Lower lobe of right lung (tissue), 2 donors: ENCODE data around the gene MED12L. TPM values are rescaled to one million over a fixed set of nuclear protein-coding genes. Genes with fewer than 3 reads are reported as not detected.
A peak's percentile ranks its signal among the peaks of the same experiment; 100 is the strongest.

Source experiments
- ATAC-seq, 2 donors: fragments of 200-7000 bp; cut with Tn5 transposase; one replicate each; pipeline ENCODE4 v1.9.1; 2020 to 2022; ENCODE audit warnings: mild to moderate bottlenecking in 2 of 2, moderate library complexity in 2 of 2
- DNase-seq: peaks from one replicate; pipeline ENCODE4 v3.0.0-alpha.2; 2020
- H3K27ac ChIP-seq: fragments of 200-600 bp; one replicate; pipeline ENCODE4 v1.8.0; 2022
- H3K27me3 ChIP-seq: fragments of 200-600 bp; one replicate; pipeline ENCODE4 v1.8.0; 2022; ENCODE audit warnings: low read depth
- H3K36me3 ChIP-seq: fragments of 200-600 bp; one replicate; pipeline ENCODE4 v1.8.0; 2022; ENCODE audit warnings: mild to moderate bottlenecking
- H3K4me1 ChIP-seq: fragments of 200-600 bp; one replicate; pipeline ENCODE4 v1.8.0; 2022
- H3K4me3 ChIP-seq: fragments of 200-600 bp; one replicate; pipeline ENCODE4 v1.8.0; 2022; ENCODE audit warnings: mild to moderate bottlenecking
- H3K9me3 ChIP-seq: fragments of 200-600 bp; one replicate; pipeline ENCODE4 v1.8.0; 2022
- intact Hi-C: fragments of 100-400 bp; cut with DNase I; formaldehyde crosslinking; loops from one replicate; pipeline ENCODE4 v1.11.0; 2022
- total RNA-seq: library from RNA; stranded (reverse); fragmentation: NEBNext Ultra II Directional; extraction: Animal tissue kit (Norgen Biotek cat#: 25700); gene quantifications from one replicate; pipeline ENCODE4 v1.2.1, GENCODE V29; 2021
- TF ChIP-seq, protein P1 (sequence below): fragments of 200-600 bp; IDR thresholded peaks from one replicate; pipeline ENCODE4 v1.8.0; 2022; ENCODE audit warnings: antibody characterized with exemption, mild to moderate bottlenecking
- donor health status: DM: no; HTN: yes; CAD: no; lungs with severe emphysema.

The MED12L gene
- total RNA-seq, 1 donor from 2014 or later, result 0.44 TPM

DNA sequence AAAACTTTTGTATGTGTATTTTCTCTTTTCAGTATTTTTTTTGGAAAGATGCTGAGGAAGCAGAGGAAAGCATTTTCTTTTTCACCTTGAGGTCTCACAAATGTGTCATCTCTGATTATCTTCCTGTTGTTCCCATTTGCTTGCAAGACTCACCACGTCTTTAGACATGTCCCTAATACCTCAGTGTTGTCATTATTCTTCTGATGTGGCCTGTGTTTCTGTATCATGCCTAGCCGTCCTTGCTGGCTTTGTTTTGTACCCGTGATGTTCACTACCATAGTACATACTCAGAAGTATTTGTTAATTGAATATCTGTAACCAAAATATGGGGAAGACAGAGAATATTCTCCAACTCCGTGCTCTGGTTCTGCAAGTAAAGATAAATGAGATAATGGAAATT lies 197.9 kb downstream of the MED12L start:
- no peak for ATAC-seq
- peaks cover 11% of the 10 kb centered on the region for H3K4me1 ChIP-seq
- H3K36me3 ChIP-seq, result no peaks in the 10 kb centered on the region
- no peaks in the 10 kb centered on the region for H3K9me3 ChIP-seq
- DNase-seq, result no peak
- TF ChIP-seq, protein P1, sequence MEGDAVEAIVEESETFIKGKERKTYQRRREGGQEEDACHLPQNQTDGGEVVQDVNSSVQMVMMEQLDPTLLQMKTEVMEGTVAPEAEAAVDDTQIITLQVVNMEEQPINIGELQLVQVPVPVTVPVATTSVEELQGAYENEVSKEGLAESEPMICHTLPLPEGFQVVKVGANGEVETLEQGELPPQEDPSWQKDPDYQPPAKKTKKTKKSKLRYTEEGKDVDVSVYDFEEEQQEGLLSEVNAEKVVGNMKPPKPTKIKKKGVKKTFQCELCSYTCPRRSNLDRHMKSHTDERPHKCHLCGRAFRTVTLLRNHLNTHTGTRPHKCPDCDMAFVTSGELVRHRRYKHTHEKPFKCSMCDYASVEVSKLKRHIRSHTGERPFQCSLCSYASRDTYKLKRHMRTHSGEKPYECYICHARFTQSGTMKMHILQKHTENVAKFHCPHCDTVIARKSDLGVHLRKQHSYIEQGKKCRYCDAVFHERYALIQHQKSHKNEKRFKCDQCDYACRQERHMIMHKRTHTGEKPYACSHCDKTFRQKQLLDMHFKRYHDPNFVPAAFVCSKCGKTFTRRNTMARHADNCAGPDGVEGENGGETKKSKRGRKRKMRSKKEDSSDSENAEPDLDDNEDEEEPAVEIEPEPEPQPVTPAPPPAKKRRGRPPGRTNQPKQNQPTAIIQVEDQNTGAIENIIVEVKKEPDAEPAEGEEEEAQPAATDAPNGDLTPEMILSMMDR, result no peak
- H3K27me3 ChIP-seq, result no peaks in the 10 kb centered on the region
- no peak overlapping the region for H3K27ac ChIP-seq
- H3K4me3 ChIP-seq, result no peak overlapping the region
- intact Hi-C loops, result no loop called here

DNA sequence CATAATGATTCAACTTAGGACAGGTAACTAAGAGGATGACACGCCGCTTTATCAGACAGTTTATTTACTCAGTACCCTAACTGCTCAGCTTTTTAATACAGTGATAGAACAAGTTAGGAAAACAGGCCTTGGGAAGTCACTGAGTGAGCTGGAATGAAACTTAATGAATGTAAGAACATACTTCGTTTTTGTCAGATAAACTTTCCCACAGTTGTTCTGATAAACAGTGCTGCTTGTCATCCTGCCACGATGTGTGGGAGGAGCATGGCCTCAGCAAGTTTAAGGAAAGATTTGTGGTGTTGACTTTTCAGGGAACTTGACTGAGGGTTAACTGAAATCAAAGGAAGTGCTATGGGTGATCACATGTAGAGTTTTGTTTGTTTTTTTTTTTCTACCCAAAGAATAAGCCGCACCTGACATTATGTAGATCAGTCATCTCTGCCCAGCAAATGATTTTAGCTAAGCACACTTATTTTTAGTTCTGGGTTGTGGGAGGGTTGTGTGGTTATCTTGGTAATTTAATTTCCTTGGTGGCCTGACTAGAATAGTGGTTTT lies 198.5 kb downstream of the MED12L start:
- TF ChIP-seq, protein P1, result no peak
- DNase-seq (no peak), ATAC-seq (peak; percentile 28 to 48)

DNA sequence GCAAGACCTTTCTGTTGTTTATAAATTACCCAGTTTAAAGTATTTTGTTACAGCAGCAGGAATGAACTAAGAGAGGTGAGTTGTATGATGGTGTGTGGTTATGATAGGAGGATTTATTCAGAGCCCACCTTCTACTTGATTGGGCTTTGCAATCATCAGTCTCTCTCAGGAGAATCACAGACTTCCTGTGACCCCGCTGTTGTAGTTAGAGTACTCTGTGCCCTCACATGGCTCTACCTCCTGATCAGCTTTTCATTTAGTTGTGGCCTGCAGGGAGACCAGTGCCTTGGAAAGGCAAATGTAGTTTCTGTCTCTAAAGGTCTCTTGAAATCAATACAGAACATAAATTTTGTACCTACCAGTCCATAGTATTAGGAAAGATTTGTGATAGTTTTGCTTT lies 200.5 kb downstream of the MED12L start:
- ATAC-seq (no peak), DNase-seq (no peak)
- Histone ChIP-seq H3K4me3 (no peak overlapping the region), H3K36me3 (no peaks in the 10 kb centered on the region), H3K9me3 (no peaks in the 10 kb centered on the region), H3K27ac (no peak overlapping the region), H3K27me3 (no peaks in the 10 kb centered on the region), H3K4me1 (peaks cover 11% of the 10 kb centered on the region)
- TF ChIP-seq, protein P1, result no peak
- intact Hi-C loops, result no loop called here

More for the DNA sequence above, 198.5 kb downstream of the MED12L start:
- Histone ChIP-seq H3K27ac (no peak overlapping the region), H3K27me3 (no peaks in the 10 kb centered on the region), H3K4me1 (peaks cover 11% of the 10 kb centered on the region), H3K4me3 (no peak overlapping the region), H3K36me3 (no peaks in the 10 kb centered on the region), H3K9me3 (no peaks in the 10 kb centered on the region)
- intact Hi-C loops, result no loop called here

DNA sequence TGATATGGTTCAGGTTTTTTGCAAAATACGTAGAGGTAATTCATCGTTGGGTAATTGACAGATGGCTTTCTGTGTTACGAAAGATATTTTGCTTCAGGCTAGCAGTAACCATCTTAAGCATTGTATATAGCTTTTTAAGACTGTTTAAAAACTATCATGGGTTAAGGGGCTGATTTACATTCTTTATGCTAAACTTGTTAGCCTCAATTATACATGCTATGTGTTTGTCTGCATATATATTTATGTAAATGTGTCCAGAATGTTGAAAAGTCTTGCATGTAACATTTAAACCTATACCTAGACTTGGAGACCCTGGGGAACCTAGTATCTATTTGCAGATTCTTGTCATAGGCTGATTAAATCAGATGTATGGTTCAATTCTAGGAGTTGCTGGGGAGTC lies 204.0 kb downstream of the MED12L start:
- Histone ChIP-seq H3K36me3 (no peaks in the 10 kb centered on the region), H3K9me3 (no peaks in the 10 kb centered on the region), H3K4me1 (no peaks in the 10 kb centered on the region), H3K27ac (no peak overlapping the region), H3K4me3 (no peak overlapping the region), H3K27me3 (no peaks in the 10 kb centered on the region)
- ATAC-seq, result no peak
- no peak for DNase-seq
- intact Hi-C loops, result no loop called here
- TF ChIP-seq, protein P1, result no peak

DNA sequence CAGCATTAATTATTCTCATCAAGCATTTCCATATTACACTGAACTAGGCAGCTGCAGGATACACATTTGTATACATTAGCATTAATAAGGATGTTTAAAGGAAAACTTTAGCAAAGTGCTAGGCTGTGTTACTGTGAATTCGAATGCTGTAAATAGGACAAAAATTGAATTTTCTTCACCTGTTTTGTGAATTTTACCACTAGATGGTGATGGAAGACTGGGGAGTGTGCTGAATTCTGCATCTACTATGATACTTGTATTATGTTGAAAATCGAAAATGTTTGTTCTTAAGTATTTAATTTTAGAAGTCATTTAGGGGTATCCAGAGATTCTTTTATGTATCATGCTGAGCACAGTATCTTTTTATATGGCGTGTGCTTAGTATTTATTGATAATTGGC lies 205.2 kb downstream of the MED12L start:
- Histone ChIP-seq H3K36me3 (no peaks in the 10 kb centered on the region), H3K27ac (no peak overlapping the region), H3K27me3 (no peaks in the 10 kb centered on the region), H3K4me3 (no peak overlapping the region), H3K4me1 (no peaks in the 10 kb centered on the region), H3K9me3 (no peaks in the 10 kb centered on the region)
- DNase-seq (no peak), ATAC-seq (no peak)
- TF ChIP-seq, protein P1, result peak; percentile 31
- intact Hi-C loops, result no loop called here
